Measurements from ENCODE around the gene GRIK1.

GRIK1 gene

DNA sequence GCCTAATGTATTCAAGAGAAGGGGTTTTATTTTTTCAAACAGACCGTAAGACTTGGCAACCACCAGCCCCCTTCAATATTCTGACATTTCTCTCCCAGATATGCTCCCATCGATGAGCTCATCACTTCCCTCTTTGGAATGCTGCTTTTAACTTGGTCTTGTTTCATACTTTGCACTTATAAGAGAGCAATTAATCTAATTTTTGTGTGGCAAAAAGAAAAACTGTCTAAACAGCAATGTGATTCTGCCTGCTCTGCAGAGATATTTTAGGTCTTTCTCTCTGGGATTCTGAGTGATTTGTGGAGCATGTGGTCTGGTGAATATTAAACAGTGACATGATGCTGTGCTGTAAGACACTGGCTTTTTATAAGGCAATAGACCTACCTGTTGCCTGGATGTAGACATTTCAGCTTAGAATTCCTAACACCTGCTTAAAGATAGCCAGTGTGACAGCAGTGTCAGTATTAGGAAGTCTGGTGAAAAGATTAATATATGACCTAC is 356.3 kb downstream of the GRIK1 start:
- TF ChIP-seq, protein P1, sequence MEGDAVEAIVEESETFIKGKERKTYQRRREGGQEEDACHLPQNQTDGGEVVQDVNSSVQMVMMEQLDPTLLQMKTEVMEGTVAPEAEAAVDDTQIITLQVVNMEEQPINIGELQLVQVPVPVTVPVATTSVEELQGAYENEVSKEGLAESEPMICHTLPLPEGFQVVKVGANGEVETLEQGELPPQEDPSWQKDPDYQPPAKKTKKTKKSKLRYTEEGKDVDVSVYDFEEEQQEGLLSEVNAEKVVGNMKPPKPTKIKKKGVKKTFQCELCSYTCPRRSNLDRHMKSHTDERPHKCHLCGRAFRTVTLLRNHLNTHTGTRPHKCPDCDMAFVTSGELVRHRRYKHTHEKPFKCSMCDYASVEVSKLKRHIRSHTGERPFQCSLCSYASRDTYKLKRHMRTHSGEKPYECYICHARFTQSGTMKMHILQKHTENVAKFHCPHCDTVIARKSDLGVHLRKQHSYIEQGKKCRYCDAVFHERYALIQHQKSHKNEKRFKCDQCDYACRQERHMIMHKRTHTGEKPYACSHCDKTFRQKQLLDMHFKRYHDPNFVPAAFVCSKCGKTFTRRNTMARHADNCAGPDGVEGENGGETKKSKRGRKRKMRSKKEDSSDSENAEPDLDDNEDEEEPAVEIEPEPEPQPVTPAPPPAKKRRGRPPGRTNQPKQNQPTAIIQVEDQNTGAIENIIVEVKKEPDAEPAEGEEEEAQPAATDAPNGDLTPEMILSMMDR (IDR thresholded peaks at IDR 0.05; ENCODE audit: insufficient read depth, missing control alignments), result no peak
- no peak for DNase-seq (ENCODE audit: insufficient read length, low spot score)
- FAIRE-seq, result peak; percentile 68

DNA sequence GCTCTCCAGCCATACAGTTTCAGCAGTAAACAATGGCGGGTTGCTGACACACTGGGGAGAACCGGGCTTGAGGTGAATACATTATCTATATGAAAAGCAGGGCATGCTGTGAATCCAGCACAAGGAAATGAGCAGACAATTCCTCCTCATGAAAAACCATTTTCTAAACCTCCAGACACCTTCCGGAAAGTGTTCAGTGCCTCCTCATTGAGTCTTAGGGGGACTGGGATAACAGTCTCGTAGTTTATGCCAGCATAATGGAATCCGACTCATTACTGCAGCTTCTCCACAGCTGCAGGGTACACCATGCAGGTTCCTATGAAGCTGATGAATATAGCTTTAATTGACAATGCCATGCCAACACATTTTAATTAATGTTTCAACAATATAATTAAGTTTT is 356.9 kb downstream of the GRIK1 start:
- DNase-seq (ENCODE audit: insufficient read length, low spot score) (no peak), FAIRE-seq (no peak)

DNA sequence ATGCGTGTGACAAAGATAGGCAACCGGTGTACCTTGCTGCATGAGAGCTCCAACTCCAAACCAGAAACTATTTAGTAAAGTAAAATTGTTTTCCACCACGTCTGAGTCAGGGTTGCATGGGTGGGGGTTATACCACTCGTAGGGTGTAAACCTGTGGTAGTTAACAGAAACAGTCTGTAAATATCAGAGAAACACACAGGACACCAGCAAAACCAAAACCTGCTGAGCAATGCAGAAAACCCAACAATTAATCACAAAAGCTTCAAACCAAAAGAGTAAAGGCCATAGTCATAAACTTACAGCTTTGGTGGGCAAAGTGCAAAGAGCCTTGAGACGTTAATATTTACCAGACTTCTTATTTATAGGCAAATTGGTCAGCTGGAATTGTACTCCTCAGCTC is 358.4 kb downstream of the GRIK1 start:
- DNase-seq (ENCODE audit: insufficient read length, low spot score) (no peak), FAIRE-seq (no peak)
- TF ChIP-seq, protein P1 (IDR thresholded peaks at IDR 0.05; ENCODE audit: insufficient read depth, missing control alignments), result no peak

More for the DNA sequence above, 356.9 kb downstream of the GRIK1 start:
- TF ChIP-seq, protein P1 (IDR thresholded peaks at IDR 0.05; ENCODE audit: insufficient read depth, missing control alignments), result no peak

DNA sequence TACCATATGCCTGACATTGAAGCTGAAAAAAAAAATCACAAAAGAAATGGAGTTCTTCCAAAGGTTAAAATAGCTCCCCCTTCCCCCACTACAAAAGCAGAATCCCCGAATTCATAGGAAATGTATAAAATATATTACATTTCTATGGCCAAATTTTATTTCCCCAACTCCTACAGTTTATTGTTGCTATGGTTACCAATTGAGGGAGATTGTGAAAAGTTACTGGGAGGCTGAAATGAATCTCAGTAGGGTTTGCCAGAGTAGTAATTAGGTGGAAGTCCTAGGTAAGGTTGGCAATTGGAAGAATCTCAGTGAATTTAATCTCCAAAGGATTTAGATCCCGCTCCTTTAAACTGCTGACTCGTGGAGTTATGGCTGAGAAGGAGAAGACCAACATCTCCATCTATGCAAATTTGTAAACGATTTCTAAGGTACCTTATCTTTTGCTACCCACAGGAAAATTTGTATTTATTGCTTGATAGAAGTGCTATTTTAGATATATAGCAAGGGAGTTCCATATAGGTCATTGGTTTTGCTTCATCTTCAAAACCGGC is 359.0 kb downstream of the GRIK1 start:
- TF ChIP-seq, protein P1 (IDR thresholded peaks at IDR 0.05; ENCODE audit: insufficient read depth, missing control alignments), result no peak
- DNase-seq (ENCODE audit: insufficient read length, low spot score) (no peak), FAIRE-seq (no peak)

DNA sequence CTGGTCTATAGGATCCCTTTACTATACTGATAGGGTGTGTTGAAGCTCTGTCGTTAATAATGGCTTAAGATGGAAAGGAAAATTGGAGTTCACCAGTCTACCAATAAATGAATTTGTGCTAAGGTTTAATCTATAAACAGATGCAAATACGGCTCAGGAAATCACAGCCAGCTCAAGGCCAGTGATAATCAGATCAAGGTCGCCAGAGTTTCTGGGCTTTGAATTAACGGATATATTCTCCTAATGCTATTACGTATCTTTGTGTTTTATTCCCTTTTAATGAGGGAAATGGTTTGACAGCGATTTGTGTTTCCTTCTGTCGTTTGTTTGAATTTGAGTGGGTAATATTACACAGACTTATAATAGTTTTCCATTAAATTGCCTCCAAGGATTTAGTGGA is 361.5 kb downstream of the GRIK1 start:
- FAIRE-seq (peak; percentile 98), DNase-seq (ENCODE audit: insufficient read length, low spot score) (no peak)
- TF ChIP-seq, protein P1 (IDR thresholded peaks at IDR 0.05; ENCODE audit: insufficient read depth, missing control alignments), result no peak

DNA sequence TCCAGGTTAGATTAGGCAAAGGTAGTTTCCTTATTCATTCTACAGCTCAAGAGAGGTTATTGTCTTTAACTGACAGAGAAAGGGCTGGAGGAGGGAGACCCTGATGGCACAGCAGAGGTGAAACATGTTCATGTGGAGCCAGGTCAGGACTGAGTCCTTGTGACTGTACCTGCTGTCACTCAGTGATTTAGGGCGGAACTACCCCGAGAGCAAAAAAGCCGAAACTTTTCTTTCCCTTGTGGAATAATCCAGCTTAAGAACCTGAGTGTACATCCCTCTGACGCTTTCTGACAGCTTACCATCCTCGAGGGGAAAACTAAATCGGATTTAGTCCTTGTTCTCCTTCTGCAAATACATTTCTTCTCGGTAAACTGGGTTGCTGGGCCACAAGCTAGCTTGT is 367.8 kb downstream of the GRIK1 start:
- DNase-seq (ENCODE audit: insufficient read length, low spot score) (no peak), FAIRE-seq (peak; percentile 96)
- TF ChIP-seq, protein P1 (IDR thresholded peaks at IDR 0.05; ENCODE audit: insufficient read depth, missing control alignments), result no peak

DNA sequence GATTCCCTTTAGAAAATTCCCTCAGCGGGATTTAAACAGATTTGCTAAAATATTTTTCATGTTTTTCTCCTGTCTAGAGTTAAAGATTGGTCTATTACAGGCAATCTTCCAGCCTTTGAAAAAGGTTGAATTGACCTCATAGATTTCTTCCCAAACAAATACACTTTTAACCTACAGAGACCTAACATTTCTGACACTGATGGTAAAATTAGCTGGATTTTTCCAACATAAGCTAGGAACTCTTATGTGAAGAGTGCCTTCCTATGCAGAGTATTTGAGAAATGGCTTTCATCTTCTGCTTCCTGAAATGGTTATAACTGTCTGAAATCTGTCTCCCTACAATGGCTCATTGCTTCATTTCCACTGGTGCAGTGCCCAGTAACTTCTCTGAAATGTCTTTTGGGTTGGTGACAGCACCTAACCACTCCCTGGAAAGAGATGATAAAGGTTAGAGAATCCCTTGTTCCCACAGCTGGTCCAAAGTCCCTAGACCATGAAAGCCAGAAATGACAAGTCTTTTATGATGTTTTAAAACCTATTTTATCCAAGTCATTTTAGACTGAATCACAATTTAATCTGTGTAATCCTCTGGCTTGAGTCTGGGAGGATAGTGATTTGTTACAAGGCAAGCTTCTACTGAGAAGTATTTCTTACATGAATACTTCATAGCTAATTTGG is 371.6 kb downstream of the GRIK1 start:
- TF ChIP-seq, protein P1 (IDR thresholded peaks at IDR 0.05; ENCODE audit: insufficient read depth, missing control alignments), result no peak
- DNase-seq (ENCODE audit: insufficient read length, low spot score) (no peak), FAIRE-seq (no peak)
